ENCODE data around the gene ZFHX3.

Gene ZFHX3

GRCh38 chr16:72917051-72917450, 130.9 kb downstream of the ZFHX3 start:
- peaks cover 11% of the 10 kb centered on the region for H3K4me1 ChIP-seq
- no peak overlapping the region for H3K4me3 ChIP-seq
- no peak for TF ChIP-seq Cebpa-rat (IDR thresholded peaks at IDR 0.05)
- H3K27ac ChIP-seq: no peak overlapping the region
- H3K9me3 ChIP-seq: no peaks in the 10 kb centered on the region
- H3K36me3 ChIP-seq: no peaks in the 10 kb centered on the region
- no peaks in the 10 kb centered on the region for H4K20me1 ChIP-seq
- H3K27me3 ChIP-seq: no peaks in the 10 kb centered on the region
- H3K4me2 ChIP-seq: no peak overlapping the region
- H3K9ac ChIP-seq: no peak overlapping the region

- Histone ChIP-seq H3K4me2 (no peak overlapping the region), H3K4me3 (no peak overlapping the region), H3K27me3 (no peaks in the 10 kb centered on the region), H3K9me3 (no peaks in the 10 kb centered on the region), H3K4me1 (no peaks in the 10 kb centered on the region), H3K36me3 (no peaks in the 10 kb centered on the region), H4K20me1 (no peaks in the 10 kb centered on the region), H3K9ac (no peak overlapping the region), H3K27ac (no peak overlapping the region)
- no peak for TF ChIP-seq Cebpa-rat (IDR thresholded peaks at IDR 0.05)
Measured at GRCh38 chr16:72915331-72915730, 132.6 kb downstream of the ZFHX3 start.

GRCh38 chr16:72913551-72913950, 134.4 kb downstream of the ZFHX3 start:
- Histone ChIP-seq H3K4me1 (no peaks in the 10 kb centered on the region), H3K4me3 (no peak overlapping the region), H3K9ac (no peak overlapping the region), H3K36me3 (no peaks in the 10 kb centered on the region), H3K9me3 (no peaks in the 10 kb centered on the region), H3K27me3 (no peaks in the 10 kb centered on the region), H4K20me1 (no peaks in the 10 kb centered on the region), H3K27ac (no peak overlapping the region), H3K4me2 (no peak overlapping the region)
- no peak for TF ChIP-seq Cebpa-rat (IDR thresholded peaks at IDR 0.05)

GRCh38 chr16:72911971-72912370, 136.0 kb downstream of the ZFHX3 start:
- Histone ChIP-seq H3K4me2 (no peak overlapping the region), H4K20me1 (no peaks in the 10 kb centered on the region), H3K4me3 (no peak overlapping the region), H3K36me3 (no peaks in the 10 kb centered on the region), H3K27ac (no peak overlapping the region), H3K9me3 (no peaks in the 10 kb centered on the region), H3K27me3 (no peaks in the 10 kb centered on the region), H3K4me1 (no peaks in the 10 kb centered on the region), H3K9ac (no peak overlapping the region)
- TF ChIP-seq Cebpa-rat (IDR thresholded peaks at IDR 0.05): no peak

GRCh38 chr16:72910875-72911274, 137.1 kb downstream of the ZFHX3 start:
- Histone ChIP-seq H3K4me3 (no peak overlapping the region), H3K36me3 (no peaks in the 10 kb centered on the region), H3K9me3 (no peaks in the 10 kb centered on the region), H4K20me1 (no peaks in the 10 kb centered on the region), H3K4me1 (no peaks in the 10 kb centered on the region), H3K27me3 (no peaks in the 10 kb centered on the region), H3K27ac (no peak overlapping the region), H3K4me2 (no peak overlapping the region), H3K9ac (no peak overlapping the region)
- no peak for TF ChIP-seq Cebpa-rat (IDR thresholded peaks at IDR 0.05)

GRCh38 chr16:72910381-72910780, 137.5 kb downstream of the ZFHX3 start:
- no peaks in the 10 kb centered on the region for H4K20me1 ChIP-seq

GRCh38 chr16:72909196-72909595, 138.7 kb downstream of the ZFHX3 start:
- no peak overlapping the region for H3K9ac ChIP-seq
- no peak overlapping the region for H3K27ac ChIP-seq
- no peaks in the 10 kb centered on the region for H3K27me3 ChIP-seq
- no peaks in the 10 kb centered on the region for H4K20me1 ChIP-seq
- H3K9me3 ChIP-seq: no peaks in the 10 kb centered on the region
- H3K36me3 ChIP-seq: no peaks in the 10 kb centered on the region
- no peak overlapping the region for H3K4me2 ChIP-seq
- no peak overlapping the region for H3K4me3 ChIP-seq
- H3K4me1 ChIP-seq: no peaks in the 10 kb centered on the region
- TF ChIP-seq Cebpa-rat (IDR thresholded peaks at IDR 0.05): no peak

More at GRCh38 chr16:72910381-72910780, 137.5 kb downstream of the ZFHX3 start:
- H3K27ac ChIP-seq: no peak overlapping the region
- H3K27me3 ChIP-seq: no peaks in the 10 kb centered on the region
- no peak for TF ChIP-seq Cebpa-rat (IDR thresholded peaks at IDR 0.05)
- no peak overlapping the region for H3K4me3 ChIP-seq
- H3K9ac ChIP-seq: no peak overlapping the region
- no peak overlapping the region for H3K4me2 ChIP-seq
- no peaks in the 10 kb centered on the region for H3K9me3 ChIP-seq
- H3K4me1 ChIP-seq: no peaks in the 10 kb centered on the region
- no peaks in the 10 kb centered on the region for H3K36me3 ChIP-seq

GRCh38 chr16:72908362-72909167, 139.4 kb downstream of the ZFHX3 start:
- Histone ChIP-seq H3K36me3 (no peaks in the 10 kb centered on the region), H3K9ac (no peak overlapping the region)

GRCh38 chr16:72905581-72905980, 142.3 kb downstream of the ZFHX3 start:
- no peak for TF ChIP-seq Cebpa-rat (IDR thresholded peaks at IDR 0.05)
- H3K27me3 ChIP-seq: no peaks in the 10 kb centered on the region
- H4K20me1 ChIP-seq: no peaks in the 10 kb centered on the region
- no peaks in the 10 kb centered on the region for H3K9me3 ChIP-seq
- no peak overlapping the region for H3K4me3 ChIP-seq
- peaks cover 22% of the 10 kb centered on the region for H3K4me1 ChIP-seq
- H3K27ac ChIP-seq: no peak overlapping the region
- no peak overlapping the region for H3K4me2 ChIP-seq
- no peaks in the 10 kb centered on the region for H3K36me3 ChIP-seq
- no peak overlapping the region for H3K9ac ChIP-seq

More at GRCh38 chr16:72908362-72909167, 139.4 kb downstream of the ZFHX3 start:
- H3K27ac ChIP-seq: no peak overlapping the region
- H3K4me1 ChIP-seq: no peaks in the 10 kb centered on the region
- no peaks in the 10 kb centered on the region for H3K27me3 ChIP-seq
- H3K4me3 ChIP-seq: no peak overlapping the region
- TF ChIP-seq Cebpa-rat (IDR thresholded peaks at IDR 0.05): no peak
- no peaks in the 10 kb centered on the region for H4K20me1 ChIP-seq
- H3K4me2 ChIP-seq: no peak overlapping the region
- H3K9me3 ChIP-seq: no peaks in the 10 kb centered on the region

GRCh38 chr16:72903176-72903575, 144.8 kb downstream of the ZFHX3 start:
- H3K4me3 ChIP-seq: no peak overlapping the region
- H3K36me3 ChIP-seq: no peaks in the 10 kb centered on the region
- no peaks in the 10 kb centered on the region for H4K20me1 ChIP-seq
- no peak overlapping the region for H3K9ac ChIP-seq
- no peaks in the 10 kb centered on the region for H3K9me3 ChIP-seq
- peaks cover 35% of the 10 kb centered on the region for H3K4me1 ChIP-seq
- no peaks in the 10 kb centered on the region for H3K27me3 ChIP-seq
- no peak for TF ChIP-seq Cebpa-rat (IDR thresholded peaks at IDR 0.05)
- H3K4me2 ChIP-seq: no peak overlapping the region
- no peak overlapping the region for H3K27ac ChIP-seq

Measured in BLaER1 (cell line).